HepG2 (cell line): ENCODE data around the gene NEURL4. TPM values are rescaled to one million over a fixed set of nuclear protein-coding genes. Genes with fewer than 3 reads are reported as not detected.

Experiments used
- CEBPZ ChIP-seq: IDR thresholded peaks from 2 replicates; pipeline ENCODE4 v1.6.1; 2012; ENCODE audit warnings: low read length, improper control_type of control experiment
- KLF15 ChIP-seq: sonication (generic); formaldehyde crosslinking; IDR thresholded peaks from 2 replicates; pipeline ENCODE4 v1.8.1; 2023; ENCODE audit warnings: borderline replicate concordance, mild to moderate bottlenecking, inconsistent platforms, missing genetic modification reagents, mixed read lengths
- NFIC ChIP-seq: IDR thresholded peaks from 2 replicates; pipeline ENCODE4 v1.6.1; 2012; ENCODE audit warnings: mild to moderate bottlenecking, low read length, inconsistent platforms
- PATZ1 ChIP-seq: sonication (generic); formaldehyde crosslinking; IDR thresholded peaks from 2 replicates; pipeline ENCODE4 v1.4.0; 2020; ENCODE audit warnings: missing genetic modification reagents
- REPIN1 ChIP-seq: sonication (generic); formaldehyde crosslinking; IDR thresholded peaks from 2 replicates; pipeline ENCODE4 v1.8.0; 2022; ENCODE audit warnings: missing genetic modification reagents, low read depth, mild to moderate bottlenecking, borderline replicate concordance
- SALL1 ChIP-seq: sonication (generic); formaldehyde crosslinking; IDR thresholded peaks from 2 replicates; pipeline ENCODE4 v1.8.0; 2022; ENCODE audit warnings: mild to moderate bottlenecking, missing genetic modification reagents
- SKIL ChIP-seq: sonication (generic); formaldehyde crosslinking; IDR thresholded peaks from 2 replicates; pipeline ENCODE4 v1.8.0; 2022; ENCODE audit warnings: missing genetic modification reagents, mild to moderate bottlenecking, moderate library complexity, borderline replicate concordance
- SP1 ChIP-seq, 2 experiments: fragments of 450-650 bp in 1 of 2; sonication (generic) in 1 of 2; formaldehyde crosslinking in 1 of 2; IDR thresholded peaks; 2 replicates each; pipeline versions ENCODE4 v1.4.0 to v1.6.1; 2016 to 2020; ENCODE audit warnings: missing genetic modification reagents in 1 of 2
- ZFP91 ChIP-seq: sonication (generic); formaldehyde crosslinking; IDR thresholded peaks from 2 replicates; pipeline ENCODE4 v1.9.0; 2022; ENCODE audit warnings: missing genetic modification reagents, mild to moderate bottlenecking, borderline replicate concordance
- ZNF263 ChIP-seq: sonication (generic); formaldehyde crosslinking; IDR thresholded peaks from 2 replicates; pipeline ENCODE4 v1.4.0; 2020; ENCODE audit warnings: missing genetic modification reagents
- ZNF558 ChIP-seq: sonication (generic); formaldehyde crosslinking; IDR thresholded peaks from 2 replicates; pipeline ENCODE4 v1.9.0; 2022; ENCODE audit warnings: mild to moderate bottlenecking, missing genetic modification reagents, borderline replicate concordance
- ZNF83 ChIP-seq: sonication (generic); formaldehyde crosslinking; IDR thresholded peaks from 2 replicates; pipeline ENCODE4 v1.4.0; 2020; ENCODE audit warnings: missing genetic modification reagents, mild to moderate bottlenecking, borderline replicate concordance
- polyA plus RNA-seq, 8 experiments: library from polyadenylated mRNA; depleted of rRNA in 3 of 8; stranded (reverse) in 7 of 8; unstranded in 1 of 8; fragments of >200 nt; fragmentation: Illumina TruSeq in 4 of 8; extraction: Trizol in 4 of 8; gene quantifications; 2 replicates each; pipeline versions ENCODE4 v1.2.1 to v1.2.3, GENCODE V29; 2011 to 2016; ENCODE audit warnings: low read depth in 4 of 8, missing spikeins in 1 of 8, mixed read lengths in 1 of 8; ENCODE audit not compliant: insufficient read depth in 1 of 8
- total RNA-seq, 5 experiments: library from RNA; depleted of rRNA; stranded (reverse); fragments of >200 nt; fragmentation: Illumina TruSeq; extraction: Trizol; gene quantifications; 2 replicates each; pipeline ENCODE4 v1.2.3, GENCODE V29; 2016; ENCODE audit warnings: low read depth in 1 of 5
- TF ChIP-seq, protein P1 (sequence below): sonication (generic); formaldehyde crosslinking; IDR thresholded peaks from 2 replicates; pipeline ENCODE4 v1.8.0; 2022; ENCODE audit warnings: missing genetic modification reagents, mild to moderate bottlenecking, borderline replicate concordance
- TF ChIP-seq, protein P2 (sequence below): sonication (generic); formaldehyde crosslinking; conservative IDR thresholded peaks from 2 replicates; pipeline ENCODE4 v1.8.0; 2022; ENCODE audit warnings: missing genetic modification reagents

NEURL4 gene
- total and polyA plus RNA-seq, 2 of the 13 experiments (the other 11 are each of a cell fraction or from before 2014, with no cell fraction given), result 14.8 to 15.7 TPM

DNA sequence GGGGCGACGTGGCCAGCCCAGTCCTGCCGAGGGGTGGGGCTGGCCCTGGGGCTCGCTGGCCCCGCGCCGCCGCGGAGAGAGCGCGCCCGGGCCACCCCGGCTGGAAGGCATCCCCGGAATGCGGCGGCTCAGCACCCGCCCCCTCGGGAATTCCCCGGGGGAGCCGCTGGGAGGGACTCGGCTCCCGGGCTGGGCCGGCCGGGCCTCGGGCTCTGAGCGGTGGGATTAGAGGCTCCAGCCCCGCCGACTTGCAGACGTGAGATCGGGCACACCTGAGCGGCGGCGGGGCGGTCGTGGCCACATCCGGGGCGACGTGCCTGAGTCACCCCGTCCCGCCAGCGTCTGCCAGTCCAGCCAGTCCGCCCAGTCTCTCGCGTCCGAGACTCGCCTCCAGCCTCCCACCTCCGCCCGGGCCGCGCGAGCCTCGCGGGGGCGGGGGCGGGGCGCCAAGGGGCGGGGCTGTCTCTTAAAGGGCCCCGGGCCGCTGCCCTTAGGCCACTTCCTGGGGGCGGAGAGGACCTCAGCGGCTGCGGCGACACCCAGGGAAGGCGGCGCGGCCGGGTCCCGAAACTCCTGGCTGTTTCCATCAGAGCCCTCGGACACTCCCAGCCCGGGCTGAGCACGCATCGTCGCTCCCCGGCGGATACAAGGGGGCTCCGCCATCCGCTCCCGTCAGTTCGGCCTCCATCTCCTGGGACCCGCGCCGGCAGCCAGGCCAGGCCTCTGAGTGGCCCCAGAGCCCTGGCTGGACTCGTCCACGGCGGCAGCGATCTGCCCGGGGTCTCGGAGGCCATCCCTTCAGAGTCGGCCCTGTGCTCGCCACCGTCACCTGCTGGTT, 22.7 kb upstream of the NEURL4 start, which contains the start of gene KCTD11 (continued):
- TF ChIP-seq, protein P1, sequence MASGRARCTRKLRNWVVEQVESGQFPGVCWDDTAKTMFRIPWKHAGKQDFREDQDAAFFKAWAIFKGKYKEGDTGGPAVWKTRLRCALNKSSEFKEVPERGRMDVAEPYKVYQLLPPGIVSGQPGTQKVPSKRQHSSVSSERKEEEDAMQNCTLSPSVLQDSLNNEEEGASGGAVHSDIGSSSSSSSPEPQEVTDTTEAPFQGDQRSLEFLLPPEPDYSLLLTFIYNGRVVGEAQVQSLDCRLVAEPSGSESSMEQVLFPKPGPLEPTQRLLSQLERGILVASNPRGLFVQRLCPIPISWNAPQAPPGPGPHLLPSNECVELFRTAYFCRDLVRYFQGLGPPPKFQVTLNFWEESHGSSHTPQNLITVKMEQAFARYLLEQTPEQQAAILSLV, result peak; percentile 53; the same call in 1 of the 2 replicates
- peak; percentile 85; the same call in 1 of the 2 replicates for TF ChIP-seq SKIL (CRISPR knock-in tag)
- no peak for TF ChIP-seq ZNF83
- peak; percentile 40 for TF ChIP-seq SALL1
- peak; percentile 100 for TF ChIP-seq ZFP91 (CRISPR knock-in tag)
- TF ChIP-seq NFIC, result no peak
- no peak for TF ChIP-seq CEBPZ
- TF ChIP-seq, protein P2, sequence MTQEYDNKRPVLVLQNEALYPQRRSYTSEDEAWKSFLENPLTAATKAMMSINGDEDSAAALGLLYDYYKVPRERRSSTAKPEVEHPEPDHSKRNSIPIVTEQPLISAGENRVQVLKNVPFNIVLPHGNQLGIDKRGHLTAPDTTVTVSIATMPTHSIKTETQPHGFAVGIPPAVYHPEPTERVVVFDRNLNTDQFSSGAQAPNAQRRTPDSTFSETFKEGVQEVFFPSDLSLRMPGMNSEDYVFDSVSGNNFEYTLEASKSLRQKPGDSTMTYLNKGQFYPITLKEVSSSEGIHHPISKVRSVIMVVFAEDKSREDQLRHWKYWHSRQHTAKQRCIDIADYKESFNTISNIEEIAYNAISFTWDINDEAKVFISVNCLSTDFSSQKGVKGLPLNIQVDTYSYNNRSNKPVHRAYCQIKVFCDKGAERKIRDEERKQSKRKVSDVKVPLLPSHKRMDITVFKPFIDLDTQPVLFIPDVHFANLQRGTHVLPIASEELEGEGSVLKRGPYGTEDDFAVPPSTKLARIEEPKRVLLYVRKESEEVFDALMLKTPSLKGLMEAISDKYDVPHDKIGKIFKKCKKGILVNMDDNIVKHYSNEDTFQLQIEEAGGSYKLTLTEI, result no peak
- peak; percentile 40; the same call in 1 of the 2 replicates for TF ChIP-seq REPIN1 (CRISPR knock-in tag)
- no peak; the same call in 1 of the 2 replicates for TF ChIP-seq ZNF558
- no peak for TF ChIP-seq SP1 (IDR thresholded peaks at IDR 0.05)
- peak; percentile 87 for TF ChIP-seq SP1 (CRISPR knock-in tag; IDR thresholded peaks at IDR 0.05)
- TF ChIP-seq ZNF263 (CRISPR knock-in tag), result peak; percentile 51; the same call in 1 of the 2 replicates
- peak; percentile 68; the same call in 1 of the 2 replicates for TF ChIP-seq KLF15 (CRISPR knock-in tag)
- TF ChIP-seq PATZ1, result peak; percentile 80
